K562 (cell line): ENCODE data around the gene CTBP2. TPM values are rescaled to one million over a fixed set of nuclear protein-coding genes. Genes with fewer than 3 reads are reported as not detected.

Experiments used
- ATAC-seq: fragments of 200-7000 bp; cut with Tn5 transposase; 3 replicates; pipeline ENCODE4 v1.9.1; 2020; ENCODE audit warnings: moderate library complexity
- BruUV-seq: library from RNA; stranded (reverse); fragments of 400-500 nt; replicated peaks from 2 replicates; lab custom pipeline; 2021; lab: Mats Ljungman, UMichigan
- CTCF ChIA-PET: fragments of 300-600 bp; formaldehyde crosslinking; extraction: SDS; loops from one replicate; lab custom pipeline; 2021; ENCODE audit warnings: low intra/inter-chr PET ratio; lab: Yijun Ruan, JAX
- POLR2A ChIA-PET: fragments of 300-600, 350-650 bp; sonication (Branson Sonifier 250); formaldehyde crosslinking; extraction: SDS; loops from one replicate; lab custom pipeline; 2021; ENCODE audit warnings: antibody characterized with exemption, inconsistent platforms; lab: Yijun Ruan, JAX
- DNase-seq, 4 experiments: peaks; one replicate each; pipeline versions ENCODE4 v3.0.0 to v3.0.0-alpha.2; 2011 to 2018; ENCODE audit warnings: low spot score in 3 of 4, mixed read lengths in 3 of 4; ENCODE audit errors: extremely low read depth in 1 of 4
- FAIRE-seq: peaks from 2 replicates; lab custom pipeline; 2011; peaks lifted over from hg19 to GRCh38; lab: Jason Lieb, UNC
- H2AFZ ChIP-seq: 2 replicates; pipeline ENCODE4 v1.6.0; 2011; ENCODE audit warnings: low read depth, low read length, control low read depth, inconsistent platforms
- H3K27ac ChIP-seq: fragments of 200-600 bp; 3 replicates; pipeline ENCODE4 v1.8.0; 2011; ENCODE audit warnings: low read depth, mild to moderate bottlenecking, control low read depth, inconsistent platforms, low read length, moderate library complexity, mixed read lengths; ENCODE audit errors: extremely low read depth
- H3K27me3 ChIP-seq, 2 experiments: fragments of 300-600 bp in 1 of 2; 2 replicates in 1 of 2; 3 replicates in 1 of 2; pipeline versions ENCODE4 v1.6.0 to v1.8.0; 2011; ENCODE audit warnings: inconsistent platforms in 2 of 2, low read length in 2 of 2, mild to moderate bottlenecking in 1 of 2, mixed read lengths in 1 of 2, moderate library complexity in 1 of 2; ENCODE audit not compliant: control insufficient read depth in 2 of 2, insufficient read depth in 2 of 2
- H3K36me3 ChIP-seq: fragments of 300-600 bp; 3 replicates; pipeline ENCODE4 v1.8.0; 2011; ENCODE audit warnings: mild to moderate bottlenecking, low read length, inconsistent platforms; ENCODE audit not compliant: control insufficient read depth, insufficient read depth
- H3K4me1 ChIP-seq, 2 experiments: fragments of 200-600 bp in 1 of 2; replicated peaks in 1 of 2; 2 replicates in 1 of 2; 3 replicates in 1 of 2; pipeline versions ENCODE4 v1.5.1 to v1.8.0; 2011; ENCODE audit warnings: inconsistent platforms in 2 of 2, low read length in 2 of 2, mild to moderate bottlenecking in 1 of 2, mixed read lengths in 1 of 2, moderate library complexity in 1 of 2; ENCODE audit not compliant: control insufficient read depth in 2 of 2, insufficient read depth in 2 of 2
- H3K4me2 ChIP-seq: 2 replicates; pipeline ENCODE4 v1.6.1; 2011; ENCODE audit warnings: low read length, control low read depth, inconsistent platforms, mixed read lengths; ENCODE audit not compliant: insufficient read depth
- H3K4me3 ChIP-seq: fragments of 200-600 bp; sonication (generic), shearing (Covaris generic); 2 replicates; pipeline ENCODE4 v1.5.1; 2016; ENCODE audit warnings: control low read depth, inconsistent platforms
- H3K79me2 ChIP-seq: fragments of 200-600 bp; 3 replicates; pipeline ENCODE4 v1.8.0; 2011; ENCODE audit warnings: low read length, inconsistent platforms; ENCODE audit not compliant: control insufficient read depth, insufficient read depth
- H3K9ac ChIP-seq, 2 experiments: 2 replicates each; pipeline versions ENCODE4 v1.6.0 to v1.6.1; 2011; ENCODE audit warnings: low read depth in 2 of 2, low read length in 2 of 2, control low read depth in 1 of 2, inconsistent platforms in 1 of 2, mild to moderate bottlenecking in 1 of 2, mixed read lengths in 1 of 2; ENCODE audit not compliant: insufficient read depth in 1 of 2
- H3K9me1 ChIP-seq: one replicate; pipeline ENCODE4 v1.6.0; 2011; ENCODE audit warnings: inconsistent platforms, mild to moderate bottlenecking, low read length, moderate library complexity; ENCODE audit not compliant: control insufficient read depth, insufficient read depth
- H3K9me3 ChIP-seq: replicated peaks from 2 replicates; pipeline ENCODE4 v1.5.1; 2011; ENCODE audit warnings: low read depth, low read length, inconsistent platforms; ENCODE audit not compliant: control insufficient read depth, insufficient read depth
- H4K20me1 ChIP-seq: replicated peaks from 2 replicates; pipeline ENCODE4 v1.6.1; 2011; ENCODE audit warnings: low read length, inconsistent platforms, mixed read lengths; ENCODE audit not compliant: control insufficient read depth, insufficient read depth
- EHMT2 ChIP-seq: fragments of 450-650 bp; IDR thresholded peaks from 2 replicates; pipeline ENCODE4 v1.6.1; 2018; ENCODE audit warnings: antibody characterized with exemption
- GTF2E2 ChIP-seq: fragments of 200-800 bp; sonication (Bioruptor generic); IDR thresholded peaks from 2 replicates; pipeline ENCODE4 v1.6.1; 2016; ENCODE audit warnings: missing genetic modification characterization, missing compliant biosample characterization
- HDAC6 ChIP-seq: IDR thresholded peaks from 2 replicates; pipeline ENCODE4 v1.6.1; 2012; ENCODE audit warnings: low read depth, mild to moderate bottlenecking, control low read depth, inconsistent platforms, low read length, moderate library complexity
- HSF4 ChIP-seq: fragments of 250-450 bp; sonication (Bioruptor Pico); IDR thresholded peaks from 2 replicates; pipeline ENCODE4 v2.1.2; 2022; ENCODE audit warnings: mild to moderate bottlenecking, moderate library complexity, borderline replicate concordance
- MIER1 ChIP-seq: fragments of 450-650 bp; IDR thresholded peaks from 2 replicates; pipeline ENCODE4 v1.6.1; 2016; ENCODE audit warnings: antibody characterized with exemption, mild to moderate bottlenecking, low read depth
- ZNF408 ChIP-seq: fragments of 250-450 bp; sonication (Bioruptor Pico); IDR thresholded peaks from 2 replicates; pipeline ENCODE4 v1.4.0; 2020; ENCODE audit warnings: low read depth, mild to moderate bottlenecking, moderate library complexity
- ZNF740 ChIP-seq, 3 experiments: fragments of 200-800 bp in 1 of 3; sonication (Bioruptor generic) in 1 of 3; sonication (generic) in 1 of 3; formaldehyde crosslinking in 1 of 3; IDR thresholded peaks; 2 replicates each; pipeline versions ENCODE4 v1.6.1 to v1.8.0; 2016 to 2022; ENCODE audit warnings: mild to moderate bottlenecking in 2 of 3, missing compliant biosample characterization in 2 of 3, missing genetic modification characterization in 2 of 3, missing genetic modification reagents in 1 of 3
- WGBS: fragments of 100-300 bp; shearing (Covaris generic); methylation state at CpG from one replicate; pipeline ENCODE4 v1.1.6; 2016; ENCODE audit warnings: low coverage, mixed read lengths; ENCODE audit not compliant: insufficient coverage; ENCODE audit errors: missing lambda C conversion rate; 5-methylcytosine and 5-hydroxymethylcytosine counted together
- in situ Hi-C: fragments of 300-500 bp; cut with MboI; formaldehyde crosslinking; loops from 4 replicates; pipeline ENCODE4 v1.15.0; 2018; ENCODE audit warnings: inconsistent platforms, mixed read lengths
- intact Hi-C: fragments of 100-400 bp; cut with micrococcal nuclease; formaldehyde crosslinking; loops from 2 replicates; pipeline ENCODE4 v1.14.2; 2022
- polyA plus RNA-seq, 8 experiments: library from polyadenylated mRNA; depleted of rRNA in 4 of 8; stranded (reverse) in 5 of 8; unstranded in 3 of 8; fragments of >200 nt; fragmentation: Nextera tagmentation in 2 of 8; fragmentation: Illumina TruSeq in 1 of 8; extraction: Ambion mirVana in 2 of 8; extraction: Trizol in 1 of 8; gene quantifications; 2 replicates each; pipeline versions ENCODE4 v1.2.1 to v1.2.3, GENCODE V29; 2011 to 2014; ENCODE audit warnings: inconsistent platforms in 1 of 8, missing spikeins in 1 of 8
- total RNA-seq, 7 experiments: library from RNA; depleted of rRNA in 6 of 7; stranded (reverse); fragments of >200 nt in 6 of 7; fragmentation: Illumina TruSeq in 2 of 7; extraction: Trizol in 2 of 7; gene quantifications; 2 replicates each; pipeline versions ENCODE4 v1.2.1 to v1.2.3, GENCODE V29; 2011 to 2021; ENCODE audit warnings: low replicate concordance in 1 of 7
- TF ChIP-seq, protein P1 (sequence below): fragments of 250-450 bp; sonication (Bioruptor Pico); IDR thresholded peaks from 2 replicates; pipeline ENCODE4 v1.5.0; 2021
- TF ChIP-seq, protein P2 (sequence below): fragments of 450-650 bp; IDR thresholded peaks from 2 replicates; pipeline ENCODE4 v1.6.1; 2017; ENCODE audit warnings: antibody characterized with exemption, mild to moderate bottlenecking

CTBP2 gene
- total and polyA plus RNA-seq, 9 of the 15 experiments (the other 6 are each of a cell fraction or from before 2014, with no cell fraction given): 1.3 to 8.8 (median 5.1) TPM

DNA sequence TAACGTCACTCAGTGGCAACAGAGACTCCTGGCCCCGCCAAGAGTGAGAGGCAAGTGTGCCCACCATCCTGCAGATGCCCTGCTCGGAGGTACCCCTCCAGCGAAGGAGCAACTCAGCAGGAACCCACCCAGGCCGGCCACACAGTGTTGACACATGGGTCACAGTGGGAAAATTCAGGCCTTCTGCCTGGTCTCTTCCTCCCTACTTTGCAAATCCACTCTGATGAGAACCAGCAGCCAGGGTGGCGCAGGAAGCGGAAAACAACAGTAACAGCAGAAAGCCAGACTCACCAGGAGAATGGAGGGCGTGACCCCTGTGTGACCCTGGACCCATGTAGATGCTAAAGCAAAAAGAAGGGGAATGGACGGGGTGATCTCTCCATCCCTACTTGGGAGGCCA, 53.8 kb downstream of the CTBP2 start:
- in situ Hi-C loops (no loop called here), intact Hi-C loops (no loop called here)
- CTCF ChIA-PET: no interaction called here
- no peak overlapping the region for H3K4me2 ChIP-seq
- H3K79me2 ChIP-seq: peaks cover 90% of the 10 kb centered on the region
- no peaks in the 10 kb centered on the region for H3K9me3 ChIP-seq
- H2AFZ ChIP-seq: no peak overlapping the region
- POLR2A ChIA-PET: no interaction called here
- no TSS peak for BruUV-seq
- peaks cover 20% of the 10 kb centered on the region; the same call in 1 of the 2 replicates for H4K20me1 ChIP-seq
- WGBS: 94% methylated on average over 3 of the region's 9 CpGs
- DNase-seq: no peak
- no peaks in the 10 kb centered on the region for H3K4me1 ChIP-seq
- H3K9ac ChIP-seq: no peak overlapping the region
- H3K27ac ChIP-seq: no peak overlapping the region
- TF ChIP-seq HDAC6: no peak
- no peaks in the 10 kb centered on the region for H3K27me3 ChIP-seq
- peaks cover 3% of the 10 kb centered on the region for H3K9me1 ChIP-seq
- no peak for ATAC-seq
- H3K36me3 ChIP-seq: peaks cover 65% of the 10 kb centered on the region
- no peak for FAIRE-seq
- H3K4me3 ChIP-seq: no peak overlapping the region

GRCh38 chr10:125105706-125106255, 54.6 kb downstream of the CTBP2 start:
- Histone ChIP-seq H4K20me1 (peaks cover 21% of the 10 kb centered on the region; the same call in 1 of the 2 replicates), H3K4me2 (no peak overlapping the region), H3K4me3 (no peak overlapping the region), H3K9ac (no peak overlapping the region), H3K79me2 (peaks cover 89% of the 10 kb centered on the region), H3K9me3 (no peaks in the 10 kb centered on the region), H3K4me1 (no peaks in the 10 kb centered on the region), H3K27me3 (no peaks in the 10 kb centered on the region), H3K36me3 (peaks cover 57% of the 10 kb centered on the region), H2AFZ (no peak overlapping the region), H3K9me1 (peaks cover 3% of the 10 kb centered on the region), H3K27ac (no peak overlapping the region)
- no peak for ATAC-seq
- WGBS: 84% methylated on average over 9 of the region's 9 CpGs
- intact Hi-C loops: no loop called here
- no peak for FAIRE-seq
- DNase-seq: no peak
- ChIA-PET POLR2A (no interaction called here), CTCF (no interaction called here)
- in situ Hi-C loops: no loop called here
- BruUV-seq: no TSS peak
- no peak for TF ChIP-seq GTF2E2 (tag)
- TF ChIP-seq ZNF408 (CRISPR knock-in tag): no peak
- TF ChIP-seq ZNF740 (CRISPR knock-in tag; IDR thresholded peaks at IDR 0.05): no peak
- TF ChIP-seq ZNF740 (tag; IDR thresholded peaks at IDR 0.05): no peak
- TF ChIP-seq, protein P1, sequence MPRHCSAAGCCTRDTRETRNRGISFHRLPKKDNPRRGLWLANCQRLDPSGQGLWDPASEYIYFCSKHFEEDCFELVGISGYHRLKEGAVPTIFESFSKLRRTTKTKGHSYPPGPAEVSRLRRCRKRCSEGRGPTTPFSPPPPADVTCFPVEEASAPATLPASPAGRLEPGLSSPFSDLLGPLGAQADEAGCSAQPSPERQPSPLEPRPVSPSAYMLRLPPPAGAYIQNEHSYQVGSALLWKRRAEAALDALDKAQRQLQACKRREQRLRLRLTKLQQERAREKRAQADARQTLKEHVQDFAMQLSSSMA (CRISPR knock-in tag): no peak
- TF ChIP-seq EHMT2: no peak
- TF ChIP-seq, protein P2, sequence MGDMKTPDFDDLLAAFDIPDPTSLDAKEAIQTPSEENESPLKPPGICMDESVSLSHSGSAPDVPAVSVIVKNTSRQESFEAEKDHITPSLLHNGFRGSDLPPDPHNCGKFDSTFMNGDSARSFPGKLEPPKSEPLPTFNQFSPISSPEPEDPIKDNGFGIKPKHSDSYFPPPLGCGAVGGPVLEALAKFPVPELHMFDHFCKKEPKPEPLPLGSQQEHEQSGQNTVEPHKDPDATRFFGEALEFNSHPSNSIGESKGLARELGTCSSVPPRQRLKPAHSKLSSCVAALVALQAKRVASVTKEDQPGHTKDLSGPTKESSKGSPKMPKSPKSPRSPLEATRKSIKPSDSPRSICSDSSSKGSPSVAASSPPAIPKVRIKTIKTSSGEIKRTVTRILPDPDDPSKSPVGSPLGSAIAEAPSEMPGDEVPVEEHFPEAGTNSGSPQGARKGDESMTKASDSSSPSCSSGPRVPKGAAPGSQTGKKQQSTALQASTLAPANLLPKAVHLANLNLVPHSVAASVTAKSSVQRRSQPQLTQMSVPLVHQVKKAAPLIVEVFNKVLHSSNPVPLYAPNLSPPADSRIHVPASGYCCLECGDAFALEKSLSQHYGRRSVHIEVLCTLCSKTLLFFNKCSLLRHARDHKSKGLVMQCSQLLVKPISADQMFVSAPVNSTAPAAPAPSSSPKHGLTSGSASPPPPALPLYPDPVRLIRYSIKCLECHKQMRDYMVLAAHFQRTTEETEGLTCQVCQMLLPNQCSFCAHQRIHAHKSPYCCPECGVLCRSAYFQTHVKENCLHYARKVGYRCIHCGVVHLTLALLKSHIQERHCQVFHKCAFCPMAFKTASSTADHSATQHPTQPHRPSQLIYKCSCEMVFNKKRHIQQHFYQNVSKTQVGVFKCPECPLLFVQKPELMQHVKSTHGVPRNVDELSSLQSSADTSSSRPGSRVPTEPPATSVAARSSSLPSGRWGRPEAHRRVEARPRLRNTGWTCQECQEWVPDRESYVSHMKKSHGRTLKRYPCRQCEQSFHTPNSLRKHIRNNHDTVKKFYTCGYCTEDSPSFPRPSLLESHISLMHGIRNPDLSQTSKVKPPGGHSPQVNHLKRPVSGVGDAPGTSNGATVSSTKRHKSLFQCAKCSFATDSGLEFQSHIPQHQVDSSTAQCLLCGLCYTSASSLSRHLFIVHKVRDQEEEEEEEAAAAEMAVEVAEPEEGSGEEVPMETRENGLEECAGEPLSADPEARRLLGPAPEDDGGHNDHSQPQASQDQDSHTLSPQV: no peak
- no peak for TF ChIP-seq HSF4 (CRISPR knock-in tag)
- TF ChIP-seq MIER1: no peak
